ENCODE measurements around the gene HOXA6. TPM values are rescaled to one million over a fixed set of nuclear protein-coding genes. Genes with fewer than 3 reads are reported as not detected.

Gene HOXA6
- total RNA-seq, 1 donor from 2014 or later: not detected

Other genes with a start within 250 kb of the HOXA6 start
- gene HOXA1, start 51.8 kb downstream of the HOXA6 start, total RNA-seq: 0.09 and 0.16 TPM in 2 replicates
- gene HOXA2, start 45.1 kb downstream of the HOXA6 start, total RNA-seq: not detected in 2 replicates
- gene HOXA4, start 17.0 kb downstream of the HOXA6 start, total RNA-seq: not detected in 2 replicates
- not detected in 2 replicates for gene HOXA5, start 4.1 kb downstream of the HOXA6 start, total RNA-seq
- gene HOXA3, start 4.8 kb upstream of the HOXA6 start, total RNA-seq: not detected in 2 replicates
- not detected in 2 replicates for gene HOXA7, start 8.9 kb upstream of the HOXA6 start, total RNA-seq
- not detected in 2 replicates for gene HOXA9, start 17.8 kb upstream of the HOXA6 start, total RNA-seq
- gene HOXA10, start 26.5 kb upstream of the HOXA6 start, total RNA-seq: not detected in 2 replicates
- not detected in 2 replicates for gene HOXA11, start 37.5 kb upstream of the HOXA6 start, total RNA-seq
- not detected in 2 replicates for gene HOXA13, start 52.3 kb upstream of the HOXA6 start, total RNA-seq
- not detected in 2 replicates for gene EVX1, start 95.0 kb upstream of the HOXA6 start, total RNA-seq

Measured in activated CD4-positive, alpha-beta T cell treated with anti-CD3 and anti-CD28 coated beads, Interleukin-2, amount 10 ng/mL, durations not matched to agents 24 days and 14 days (primary cell).